ENCODE results near the gene STARD9. TPM values are rescaled to one million over a fixed set of nuclear protein-coding genes. Genes with fewer than 3 reads are reported as not detected.

Gene STARD9
- total and polyA plus RNA-seq, 2 experiments from 2014 or later, result 2.0 to 5.5 TPM

GRCh38 chr15:42720071-42720470 is 144.7 kb downstream of the STARD9 start:
- Histone ChIP-seq H3K27ac (peak overlapping the region; percentile 16), H3K4me1 (ENCODE audit: low read depth) (peaks cover 1% of the 10 kb centered on the region), H3K9me3 (ENCODE audit: low read depth) (no peaks in the 10 kb centered on the region), H3K27me3 (no peaks in the 10 kb centered on the region), H3K36me3 (peaks cover 21% of the 10 kb centered on the region), H3K4me3 (no peak overlapping the region)
- DNase-seq (ENCODE audit: low read depth in 1 of 2, low spot score in 1 of 2), result no peak
- TF ChIP-seq CTCF (IDR thresholded peaks at IDR 0.05; ENCODE audit: low read depth, low read length), result no peak

- no peaks in the 10 kb centered on the region for H3K9me3 ChIP-seq (ENCODE audit: low read depth)
- no peak for DNase-seq (ENCODE audit: low read depth in 1 of 2, low spot score in 1 of 2)
- no peak overlapping the region for H3K4me3 ChIP-seq
- no peak overlapping the region for H3K27ac ChIP-seq
- TF ChIP-seq CTCF (IDR thresholded peaks at IDR 0.05; ENCODE audit: low read depth, low read length), result no peak
- H3K36me3 ChIP-seq, result peaks cover 23% of the 10 kb centered on the region
- no peaks in the 10 kb centered on the region for H3K4me1 ChIP-seq (ENCODE audit: low read depth)
- no peaks in the 10 kb centered on the region for H3K27me3 ChIP-seq
Observed at GRCh38 chr15:42721016-42721415, 145.6 kb downstream of the STARD9 start.

- no peak overlapping the region for H3K27ac ChIP-seq
- H3K27me3 ChIP-seq, result no peaks in the 10 kb centered on the region
- no peak for DNase-seq (ENCODE audit: low read depth in 1 of 2, low spot score in 1 of 2)
- no peak overlapping the region for H3K4me3 ChIP-seq
- peaks cover 30% of the 10 kb centered on the region for H3K36me3 ChIP-seq
- no peaks in the 10 kb centered on the region for H3K9me3 ChIP-seq (ENCODE audit: low read depth)
- no peaks in the 10 kb centered on the region for H3K4me1 ChIP-seq (ENCODE audit: low read depth)
- no peak for TF ChIP-seq CTCF (IDR thresholded peaks at IDR 0.05; ENCODE audit: low read depth, low read length)
Observed at GRCh38 chr15:42721916-42722315, 146.5 kb downstream of the STARD9 start.

GRCh38 chr15:42723068-42723467 is 147.7 kb downstream of the STARD9 start:
- no peak for DNase-seq (ENCODE audit: low read depth in 1 of 2, low spot score in 1 of 2)
- no peak overlapping the region for H3K4me3 ChIP-seq
- H3K27me3 ChIP-seq, result no peaks in the 10 kb centered on the region
- no peaks in the 10 kb centered on the region for H3K4me1 ChIP-seq (ENCODE audit: low read depth)
- no peaks in the 10 kb centered on the region for H3K9me3 ChIP-seq (ENCODE audit: low read depth)
- peak; percentile 16 for TF ChIP-seq CTCF (IDR thresholded peaks at IDR 0.05; ENCODE audit: low read depth, low read length)
- H3K27ac ChIP-seq, result no peak overlapping the region
- peaks cover 34% of the 10 kb centered on the region for H3K36me3 ChIP-seq

- Histone ChIP-seq H3K4me1 (ENCODE audit: low read depth) (no peaks in the 10 kb centered on the region), H3K9me3 (ENCODE audit: low read depth) (no peaks in the 10 kb centered on the region), H3K4me3 (no peak overlapping the region), H3K36me3 (peaks cover 36% of the 10 kb centered on the region), H3K27ac (no peak overlapping the region), H3K27me3 (no peaks in the 10 kb centered on the region)
- DNase-seq (ENCODE audit: low read depth in 1 of 2, low spot score in 1 of 2), result no peak
- no peak for TF ChIP-seq CTCF (IDR thresholded peaks at IDR 0.05; ENCODE audit: low read depth, low read length)
Observed at GRCh38 chr15:42724276-42724675, 148.9 kb downstream of the STARD9 start.
